Measurements from ENCODE around the gene SMAD3.

DNA sequence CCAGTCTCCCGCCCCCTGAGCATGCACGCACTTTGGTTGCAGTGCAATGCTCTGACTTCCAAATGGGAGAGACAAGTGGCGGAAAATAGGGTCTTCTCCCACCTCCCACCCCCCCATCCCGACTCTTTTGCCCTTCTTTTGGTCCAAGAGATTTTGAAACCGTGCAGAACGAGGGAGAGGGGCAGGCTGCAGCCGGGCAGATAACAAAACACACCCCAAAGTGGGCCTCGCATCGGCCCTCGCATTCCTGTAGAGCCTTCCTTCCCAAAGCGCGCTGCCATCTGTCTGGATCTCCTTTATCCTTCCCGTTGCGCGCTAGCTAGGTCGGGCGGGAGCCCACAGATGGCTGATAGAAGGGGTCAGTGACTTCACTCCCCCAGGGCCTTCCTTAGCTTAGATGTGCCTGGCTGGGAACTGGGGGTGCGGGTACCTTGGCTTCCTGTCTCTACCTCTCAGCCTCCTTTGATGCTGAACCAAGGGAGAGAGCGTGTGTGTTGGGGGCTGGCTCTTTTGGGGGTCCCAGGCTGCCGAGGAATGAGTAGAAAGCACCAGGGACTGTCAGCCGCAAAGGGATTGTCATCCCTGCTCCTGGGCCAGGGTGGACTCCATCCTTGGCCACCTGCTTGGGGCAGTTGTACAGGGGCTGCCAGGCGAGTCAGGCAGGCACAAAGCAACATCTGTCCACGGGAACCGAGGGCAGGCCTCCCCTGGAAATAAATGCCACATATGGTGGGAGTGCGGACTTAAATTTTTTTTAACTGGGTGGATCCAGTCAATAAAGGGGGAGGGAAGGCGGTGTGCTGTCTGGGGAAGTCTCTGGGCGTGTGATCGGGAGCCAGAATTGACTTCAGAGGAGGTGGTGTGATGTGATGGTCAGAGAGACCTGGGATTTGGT lies 1.8 kb downstream of the SMAD3 start:
- no peak for TF ChIP-seq CTCF (IDR thresholded peaks at IDR 0.05; ENCODE audit: control extremely low read depth in 1 of 3, insufficient read depth in 1 of 3, low read depth in 1 of 3, low read length in 3 of 3)
- TF ChIP-seq HDAC6 (IDR thresholded peaks at IDR 0.05; ENCODE audit: low read depth, low read length), result no peak
- TF ChIP-seq NRF1 (IDR thresholded peaks at IDR 0.05; ENCODE audit: low read depth, low read length), result no peak
- no peak for TF ChIP-seq RFX5 (IDR thresholded peaks at IDR 0.05; ENCODE audit: borderline replicate concordance, low read depth, low read length)
- TF ChIP-seq SUZ12 (IDR thresholded peaks at IDR 0.05; ENCODE audit: low read length), result no peak
- TF ChIP-seq ATF3 (IDR thresholded peaks at IDR 0.05; ENCODE audit: insufficient read depth, low read depth, low read length), result no peak

Data from H1 (cell line).